UCSD-AML1 (cell line): ENCODE results near the gene IGFBP2.

Experiments used
- DNase-seq: peaks from one replicate; lab custom pipeline; 2025; ENCODE audit not compliant: unreplicated experiment; lab: John Stamatoyannopoulos, UW

The IGFBP2 gene

DNA sequence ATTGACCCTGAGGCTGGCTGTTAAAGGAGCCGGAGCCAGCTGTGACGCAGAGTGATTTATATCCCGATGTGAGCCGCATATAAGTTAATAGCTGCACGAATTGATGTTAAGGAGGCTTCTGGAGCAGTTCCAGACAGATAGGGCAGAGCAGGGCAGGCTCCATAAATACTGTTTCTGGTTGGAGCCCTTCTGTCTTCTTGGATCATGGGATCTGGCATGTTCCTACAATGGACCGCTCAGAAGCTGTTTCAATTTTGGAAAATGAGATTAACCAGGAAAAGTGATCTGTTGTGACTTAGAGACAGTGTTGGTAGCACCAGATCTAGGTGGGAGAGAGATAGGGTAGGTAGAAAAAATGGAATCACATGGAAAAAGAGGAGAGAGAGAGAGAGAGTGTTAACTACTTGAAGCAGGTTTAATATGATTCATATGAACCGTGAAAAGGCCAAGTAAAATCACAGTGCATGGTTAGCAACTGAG is 66.9 kb downstream of the IGFBP2 start:
- no peak for DNase-seq

DNA sequence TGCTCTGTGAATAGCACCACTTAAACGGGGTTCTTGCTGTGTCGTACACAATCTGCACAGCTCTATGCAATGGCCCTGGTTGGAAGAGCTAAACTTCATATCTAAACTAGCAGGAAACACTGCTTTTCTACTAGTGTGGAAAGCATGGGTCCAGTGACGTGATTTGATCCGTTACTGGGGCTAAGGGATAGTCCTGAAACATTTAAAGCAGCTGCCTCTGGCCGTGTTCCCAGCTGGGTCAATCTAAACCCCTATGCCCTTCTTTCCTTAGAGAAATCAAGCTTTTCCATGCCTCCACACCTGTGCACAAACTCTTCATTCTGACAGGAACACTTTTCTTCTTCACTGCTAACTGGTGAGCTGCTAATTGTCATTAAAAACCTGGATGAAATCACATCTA is 67.6 kb downstream of the IGFBP2 start:
- no peak for DNase-seq

DNA sequence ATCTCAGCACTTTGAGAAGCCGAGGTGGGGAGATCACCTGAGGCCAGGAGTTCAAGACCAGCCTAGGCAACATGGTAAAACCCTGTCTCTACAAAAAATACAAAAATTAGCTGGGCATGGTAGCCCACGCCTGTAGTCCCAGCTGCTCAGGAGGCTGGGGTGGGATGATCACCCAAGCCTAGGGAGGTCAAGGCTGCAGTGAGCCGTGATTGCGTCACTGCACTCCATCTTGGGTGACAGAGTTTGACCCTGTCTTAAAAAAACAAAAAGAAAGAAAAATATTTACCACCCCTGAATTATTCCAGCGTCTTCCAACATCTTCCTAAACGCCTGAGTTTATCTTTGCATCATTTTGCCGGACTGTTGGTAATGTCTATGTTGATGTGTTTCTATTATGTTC is 68.3 kb downstream of the IGFBP2 start:
- DNase-seq = no peak

DNA sequence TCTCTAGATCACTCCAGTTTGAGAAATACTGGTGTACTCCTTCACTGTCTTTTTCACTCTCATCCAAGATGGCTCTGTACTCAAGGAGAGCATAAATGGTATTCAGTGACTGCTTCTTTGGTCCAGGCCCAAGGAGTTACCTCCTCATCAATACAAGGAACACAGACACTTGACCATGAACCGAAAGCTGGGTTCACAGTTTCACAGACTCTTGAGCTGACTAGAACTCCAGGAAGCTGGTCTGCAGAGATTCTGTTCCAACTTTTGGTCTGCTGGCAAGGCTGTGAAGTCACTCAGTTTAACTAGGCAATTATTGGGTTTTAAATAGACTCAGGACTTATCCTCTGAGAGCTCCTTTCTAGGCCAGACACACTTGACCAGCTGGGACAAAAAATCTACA is 69.5 kb downstream of the IGFBP2 start:
- DNase-seq = no peak

DNA sequence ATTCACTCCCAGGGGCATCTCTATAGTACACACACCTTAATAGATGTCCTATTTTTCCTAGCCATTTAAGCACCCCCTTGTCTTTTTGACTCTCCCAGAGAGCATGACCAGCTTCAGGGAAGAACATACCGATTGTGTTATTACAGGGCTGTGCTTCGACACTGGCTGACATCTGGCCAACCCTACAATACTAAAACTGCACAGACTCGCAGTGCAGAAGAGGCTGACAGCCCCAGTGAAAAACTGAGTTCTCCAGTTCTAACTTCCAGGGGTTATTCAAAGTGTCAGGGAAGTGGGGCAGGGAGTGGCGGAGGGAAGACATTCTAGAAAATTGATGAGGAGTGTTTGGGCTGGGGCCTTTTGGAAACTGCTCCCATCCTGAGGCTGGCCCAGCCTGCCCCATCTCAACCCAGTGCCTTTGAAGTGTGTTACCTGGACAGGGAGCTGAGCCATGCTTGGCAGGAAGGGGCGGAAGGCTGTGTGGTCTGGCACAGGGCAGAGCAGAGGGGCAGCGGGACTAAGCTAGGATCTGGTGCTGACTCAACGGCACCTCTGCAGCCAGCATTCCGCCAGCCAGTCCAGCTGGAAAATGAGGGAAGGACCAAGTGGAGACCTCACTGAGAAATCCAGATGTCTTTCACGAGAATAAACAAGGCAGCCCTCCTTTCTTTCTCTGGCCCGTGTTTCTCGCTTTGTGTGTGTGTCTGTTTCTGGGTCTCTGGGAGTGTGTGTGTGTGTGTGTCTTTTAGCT is 77.5 kb downstream of the IGFBP2 start:
- DNase-seq = no peak

DNA sequence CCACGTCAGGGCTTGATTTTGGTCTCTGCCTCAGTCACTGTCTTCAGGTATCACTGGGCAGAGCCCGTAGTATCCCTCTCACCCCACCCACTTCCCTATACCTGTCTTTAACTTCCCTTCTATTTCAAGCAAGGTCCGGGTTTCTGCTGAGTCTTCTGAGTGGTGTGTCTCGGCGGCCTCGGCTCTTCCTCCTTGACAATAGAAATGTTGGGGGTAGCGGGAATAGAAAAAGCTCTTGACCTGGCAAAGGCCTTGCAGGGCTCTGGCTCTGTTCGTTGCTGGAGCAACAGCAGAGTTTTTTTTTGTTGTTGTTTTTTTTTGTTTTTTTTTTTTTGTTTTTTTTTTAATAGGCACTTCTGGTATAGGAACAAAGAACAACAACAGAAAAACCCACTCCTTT is 78.1 kb downstream of the IGFBP2 start:
- no peak for DNase-seq

DNA sequence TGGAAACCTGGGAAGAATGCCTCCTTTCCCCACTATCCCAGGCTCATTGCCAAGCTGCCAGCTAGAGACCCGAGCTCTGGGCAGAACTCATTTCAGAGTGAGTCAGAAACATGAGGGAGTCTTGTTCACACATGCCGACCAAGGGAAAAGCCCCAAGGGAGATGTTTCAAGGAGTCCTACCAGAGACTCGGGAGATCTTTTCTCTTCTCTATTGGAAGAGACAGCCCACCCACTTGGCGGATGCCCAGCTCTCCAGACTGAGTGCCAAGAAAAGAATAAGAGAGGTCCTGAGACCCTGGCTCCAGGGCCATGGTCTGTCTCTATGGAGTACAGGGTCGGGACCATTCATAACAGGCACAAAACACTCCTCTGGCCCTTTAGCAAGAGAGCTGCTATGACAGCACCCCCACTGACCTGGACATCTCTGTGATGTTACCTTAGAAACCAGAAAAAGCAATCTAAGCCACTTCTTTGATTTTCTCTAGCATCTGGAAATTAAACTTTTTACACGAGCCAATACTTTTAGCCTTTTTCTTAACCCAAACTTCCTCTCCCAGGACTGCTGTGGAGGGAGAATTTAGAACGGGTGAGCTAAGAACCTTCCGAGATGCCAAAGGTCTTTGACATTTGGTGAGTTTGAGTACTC is 80.6 kb downstream of the IGFBP2 start:
- DNase-seq = no peak
